ENCODE results near the gene VSIG10.

Gene VSIG10

GRCh38 chr12:118103601-118104382 lies at the start of gene VSIG10:
Gene VSIG10 (minus strand): TSS chr12:118104011. CDS start chr12:118103671, 340 bp downstream.
- Mint-ChIP-seq H3K27me3 (ENCODE audit: low read depth, poor library complexity) (peaks cover 5% of the 10 kb centered on the region), H3K9me3 (no peaks in the 10 kb centered on the region), H3K4me1 (peaks cover 12% of the 10 kb centered on the region), H3K36me3 (ENCODE audit: low read depth) (peaks cover 4% of the 10 kb centered on the region), H3K27ac (peak within 1 kb of the TSS; percentile 70), H3K4me3 (peak within 1 kb of the TSS; percentile 90)
- peak; percentile 70 for DNase-seq
- no peak for TF ChIP-seq CTCF (IDR thresholded peaks at IDR 0.05)

- peaks cover 25% of the 10 kb centered on the region for H3K36me3 Mint-ChIP-seq (ENCODE audit: low read depth)
- H3K27ac Mint-ChIP-seq: no peak overlapping the region
- no peaks in the 10 kb centered on the region for H3K9me3 Mint-ChIP-seq
- H3K4me3 Mint-ChIP-seq: no peak overlapping the region
- DNase-seq: no peak
- TF ChIP-seq CTCF (IDR thresholded peaks at IDR 0.05): no peak
- peaks cover 25% of the 10 kb centered on the region for H3K4me1 Mint-ChIP-seq
- H3K27me3 Mint-ChIP-seq (ENCODE audit: low read depth, poor library complexity): no peaks in the 10 kb centered on the region
These were observed 47.9 kb upstream of the VSIG10 start for GRCh38 chr12:118151755-118152154.

GRCh38 chr12:118150625-118151024 lies 46.8 kb upstream of the VSIG10 start:
- TF ChIP-seq CTCF (IDR thresholded peaks at IDR 0.05): no peak
- no peak overlapping the region for H3K4me3 Mint-ChIP-seq
- H3K4me1 Mint-ChIP-seq: peaks cover 25% of the 10 kb centered on the region
- peaks cover 4% of the 10 kb centered on the region for H3K27me3 Mint-ChIP-seq (ENCODE audit: low read depth, poor library complexity)
- H3K9me3 Mint-ChIP-seq: no peaks in the 10 kb centered on the region
- H3K27ac Mint-ChIP-seq: no peak overlapping the region
- peaks cover 30% of the 10 kb centered on the region for H3K36me3 Mint-ChIP-seq (ENCODE audit: low read depth)
- no peak for DNase-seq

- Mint-ChIP-seq H3K4me3 (no peak overlapping the region), H3K27ac (no peak overlapping the region), H3K4me1 (peaks cover 34% of the 10 kb centered on the region), H3K27me3 (ENCODE audit: low read depth, poor library complexity) (peaks cover 4% of the 10 kb centered on the region), H3K36me3 (ENCODE audit: low read depth) (peaks cover 51% of the 10 kb centered on the region), H3K9me3 (no peaks in the 10 kb centered on the region)
- no peak for DNase-seq
- no peak for TF ChIP-seq CTCF (IDR thresholded peaks at IDR 0.05)
These were observed 44.5 kb upstream of the VSIG10 start for GRCh38 chr12:118148287-118148686.

- peaks cover 72% of the 10 kb centered on the region for H3K36me3 Mint-ChIP-seq (ENCODE audit: low read depth)
- peaks cover 4% of the 10 kb centered on the region for H3K27me3 Mint-ChIP-seq (ENCODE audit: low read depth, poor library complexity)
- no peak overlapping the region for H3K27ac Mint-ChIP-seq
- no peak overlapping the region for H3K4me3 Mint-ChIP-seq
- TF ChIP-seq CTCF (IDR thresholded peaks at IDR 0.05): no peak
- DNase-seq: no peak
- peaks cover 29% of the 10 kb centered on the region for H3K4me1 Mint-ChIP-seq
- H3K9me3 Mint-ChIP-seq: no peaks in the 10 kb centered on the region
These were observed 42.0 kb upstream of the VSIG10 start for GRCh38 chr12:118145798-118146156.

All from nephron progenitor cell (in vitro differentiated cells).